ENCODE data around the gene SEC24D.

SEC24D gene

GRCh38 chr4:118757761-118758251, 78.1 kb downstream of the SEC24D start:
- H3K4me1 ChIP-seq (ENCODE audit: control insufficient read depth in 1 of 2, insufficient read depth in 2 of 2, low read length in 2 of 2): peaks cover 5 to 47% of the 10 kb centered on the region in 2 donors

GRCh38 chr4:118756958-118757357, 79.0 kb downstream of the SEC24D start:
- no peaks in the 10 kb centered on the region for H3K9me3 ChIP-seq (ENCODE audit: control insufficient read depth in 1 of 2, low read length in 2 of 2)
- H3K27ac ChIP-seq (ENCODE audit: low read length): peak overlapping the region; percentile 73
- peaks cover 5 to 41% of the 10 kb centered on the region in 2 donors for H3K4me1 ChIP-seq (ENCODE audit: control insufficient read depth in 1 of 2, insufficient read depth in 2 of 2, low read length in 2 of 2)
- H3K4me3 ChIP-seq (ENCODE audit: low read depth in 1 of 2, low read length in 2 of 2): no peak overlapping the region
- peaks cover under 1 to 2% of the 10 kb centered on the region in 2 donors for H3K36me3 ChIP-seq (ENCODE audit: control insufficient read depth in 1 of 2, insufficient read depth in 2 of 2, low read length in 2 of 2)
- no peaks in the 10 kb centered on the region for H3K27me3 ChIP-seq (ENCODE audit: low read depth, low read length)

More at GRCh38 chr4:118757761-118758251, 78.1 kb downstream of the SEC24D start:
- H3K4me3 ChIP-seq (ENCODE audit: low read depth in 1 of 2, low read length in 2 of 2): no peak overlapping the region
- peak overlapping the region; percentile 73 for H3K27ac ChIP-seq (ENCODE audit: low read length)
- H3K9me3 ChIP-seq (ENCODE audit: control insufficient read depth in 1 of 2, low read length in 2 of 2): no peaks in the 10 kb centered on the region
- H3K36me3 ChIP-seq (ENCODE audit: control insufficient read depth in 1 of 2, insufficient read depth in 2 of 2, low read length in 2 of 2): no peaks in the 10 kb centered on the region
- no peaks in the 10 kb centered on the region for H3K27me3 ChIP-seq (ENCODE audit: low read depth, low read length)

- Histone ChIP-seq H3K36me3 (ENCODE audit: control insufficient read depth in 1 of 2, insufficient read depth in 2 of 2, low read length in 2 of 2) (peaks cover 4 to 7% of the 10 kb centered on the region in 2 donors), H3K4me1 (ENCODE audit: control insufficient read depth in 1 of 2, insufficient read depth in 2 of 2, low read length in 2 of 2) (peaks cover 5 to 39% of the 10 kb centered on the region in 2 donors), H3K9me3 (ENCODE audit: control insufficient read depth in 1 of 2, low read length in 2 of 2) (no peaks in the 10 kb centered on the region), H3K4me3 (ENCODE audit: low read depth in 1 of 2, low read length in 2 of 2) (no peak overlapping the region), H3K27me3 (ENCODE audit: low read depth, low read length) (no peaks in the 10 kb centered on the region), H3K27ac (ENCODE audit: low read length) (peak overlapping the region; percentile 73)
Measured at GRCh38 chr4:118756429-118756828, 79.5 kb downstream of the SEC24D start.

- Histone ChIP-seq H3K36me3 (ENCODE audit: control insufficient read depth in 1 of 2, insufficient read depth in 2 of 2, low read length in 2 of 2) (peaks cover 4 to 9% of the 10 kb centered on the region in 2 donors), H3K27ac (ENCODE audit: low read length) (peak overlapping the region; percentile 73), H3K9me3 (ENCODE audit: control insufficient read depth in 1 of 2, low read length in 2 of 2) (no peaks in the 10 kb centered on the region), H3K4me1 (ENCODE audit: control insufficient read depth in 1 of 2, insufficient read depth in 2 of 2, low read length in 2 of 2) (peaks cover 5 to 38% of the 10 kb centered on the region in 2 donors), H3K4me3 (ENCODE audit: low read depth in 1 of 2, low read length in 2 of 2) (no peak overlapping the region), H3K27me3 (ENCODE audit: low read depth, low read length) (no peaks in the 10 kb centered on the region)
Measured at GRCh38 chr4:118755438-118756226, 80.3 kb downstream of the SEC24D start.

- Histone ChIP-seq H3K27ac (ENCODE audit: low read length) (peak overlapping the region; percentile 73), H3K9me3 (ENCODE audit: control insufficient read depth in 1 of 2, low read length in 2 of 2) (no peaks in the 10 kb centered on the region), H3K27me3 (ENCODE audit: low read depth, low read length) (no peaks in the 10 kb centered on the region), H3K4me3 (ENCODE audit: low read depth in 1 of 2, low read length in 2 of 2) (no peak overlapping the region), H3K4me1 (ENCODE audit: control insufficient read depth in 1 of 2, insufficient read depth in 2 of 2, low read length in 2 of 2) (peaks cover 5 to 31% of the 10 kb centered on the region in 2 donors), H3K36me3 (ENCODE audit: control insufficient read depth in 1 of 2, insufficient read depth in 2 of 2, low read length in 2 of 2) (peaks cover 9 to 16% of the 10 kb centered on the region in 2 donors)
Measured at GRCh38 chr4:118754890-118755289, 81.0 kb downstream of the SEC24D start.

- no peaks in the 10 kb centered on the region for H3K27me3 ChIP-seq (ENCODE audit: low read depth, low read length)
- no peak overlapping the region for H3K4me3 ChIP-seq (ENCODE audit: low read depth in 1 of 2, low read length in 2 of 2)
- H3K9me3 ChIP-seq (ENCODE audit: control insufficient read depth in 1 of 2, low read length in 2 of 2): no peaks in the 10 kb centered on the region
- H3K36me3 ChIP-seq (ENCODE audit: control insufficient read depth in 1 of 2, insufficient read depth in 2 of 2, low read length in 2 of 2): peaks cover 9 to 16% of the 10 kb centered on the region in 2 donors
- H3K27ac ChIP-seq (ENCODE audit: low read length): peak overlapping the region; percentile 28
- H3K4me1 ChIP-seq (ENCODE audit: control insufficient read depth in 1 of 2, insufficient read depth in 2 of 2, low read length in 2 of 2): peaks cover 5 to 22% of the 10 kb centered on the region in 2 donors
Measured at GRCh38 chr4:118753685-118754084, 82.2 kb downstream of the SEC24D start.

- Histone ChIP-seq H3K9me3 (ENCODE audit: control insufficient read depth in 1 of 2, low read length in 2 of 2) (no peaks in the 10 kb centered on the region), H3K36me3 (ENCODE audit: control insufficient read depth in 1 of 2, insufficient read depth in 2 of 2, low read length in 2 of 2) (peaks cover 9 to 16% of the 10 kb centered on the region in 2 donors), H3K4me1 (ENCODE audit: control insufficient read depth in 1 of 2, insufficient read depth in 2 of 2, low read length in 2 of 2) (peaks cover 5 to 22% of the 10 kb centered on the region in 2 donors), H3K4me3 (ENCODE audit: low read depth in 1 of 2, low read length in 2 of 2) (no peak overlapping the region), H3K27ac (ENCODE audit: low read length) (no peak overlapping the region), H3K27me3 (ENCODE audit: low read depth, low read length) (no peaks in the 10 kb centered on the region)
Measured at GRCh38 chr4:118753096-118753495, 82.8 kb downstream of the SEC24D start.

GRCh38 chr4:118752551-118752950, 83.4 kb downstream of the SEC24D start:
- Histone ChIP-seq H3K4me1 (ENCODE audit: control insufficient read depth in 1 of 2, insufficient read depth in 2 of 2, low read length in 2 of 2) (peaks cover 2 to 22% of the 10 kb centered on the region in 2 donors), H3K4me3 (ENCODE audit: low read depth in 1 of 2, low read length in 2 of 2) (no peak overlapping the region), H3K27ac (ENCODE audit: low read length) (no peak overlapping the region), H3K9me3 (ENCODE audit: control insufficient read depth in 1 of 2, low read length in 2 of 2) (no peaks in the 10 kb centered on the region), H3K27me3 (ENCODE audit: low read depth, low read length) (no peaks in the 10 kb centered on the region), H3K36me3 (ENCODE audit: control insufficient read depth in 1 of 2, insufficient read depth in 2 of 2, low read length in 2 of 2) (peaks cover 9 to 16% of the 10 kb centered on the region in 2 donors)

GRCh38 chr4:118751629-118752323, 84.2 kb downstream of the SEC24D start:
- H3K9me3 ChIP-seq (ENCODE audit: control insufficient read depth in 1 of 2, low read length in 2 of 2): no peaks in the 10 kb centered on the region
- H3K36me3 ChIP-seq (ENCODE audit: control insufficient read depth in 1 of 2, insufficient read depth in 2 of 2, low read length in 2 of 2): peaks cover 9 to 16% of the 10 kb centered on the region in 2 donors
- peaks cover 0 to 20% of the 10 kb centered on the region in 2 donors for H3K4me1 ChIP-seq (ENCODE audit: control insufficient read depth in 1 of 2, insufficient read depth in 2 of 2, low read length in 2 of 2)
- no peak overlapping the region for H3K27ac ChIP-seq (ENCODE audit: low read length)
- no peaks in the 10 kb centered on the region for H3K27me3 ChIP-seq (ENCODE audit: low read depth, low read length)
- H3K4me3 ChIP-seq (ENCODE audit: low read depth in 1 of 2, low read length in 2 of 2): no peak overlapping the region

GRCh38 chr4:118749347-118749988, 86.5 kb downstream of the SEC24D start:
- Histone ChIP-seq H3K9me3 (ENCODE audit: control insufficient read depth in 1 of 2, low read length in 2 of 2) (no peaks in the 10 kb centered on the region), H3K4me1 (ENCODE audit: control insufficient read depth in 1 of 2, insufficient read depth in 2 of 2, low read length in 2 of 2) (peaks cover 3 to 23% of the 10 kb centered on the region in 2 donors), H3K27ac (ENCODE audit: low read length) (peak overlapping the region; percentile 20), H3K27me3 (ENCODE audit: low read depth, low read length) (no peaks in the 10 kb centered on the region), H3K36me3 (ENCODE audit: control insufficient read depth in 1 of 2, insufficient read depth in 2 of 2, low read length in 2 of 2) (peaks cover 11 to 16% of the 10 kb centered on the region in 2 donors), H3K4me3 (ENCODE audit: low read depth in 1 of 2, low read length in 2 of 2) (no peak overlapping the region)

Measured in muscle layer of duodenum (tissue), 2 donors.